HepG2 (cell line): ENCODE measurements around the gene UNC5C. TPM values are rescaled to one million over a fixed set of nuclear protein-coding genes. Genes with fewer than 3 reads are reported as not detected.

Experiments used
- ATAC-seq: fragments of 200-7000 bp; cut with Tn5 transposase; 3 replicates; pipeline ENCODE4 v1.9.1; 2020; ENCODE audit warnings: mild to moderate bottlenecking, moderate library complexity
- BruUV-seq: library from RNA; stranded (reverse); fragments of 400-500 nt; replicated peaks from 2 replicates; lab custom pipeline; 2021; lab: Mats Ljungman, UMichigan
- CTCF ChIA-PET: fragments of 300-600 bp; formaldehyde crosslinking; extraction: SDS; loops from one replicate; lab custom pipeline; 2021; ENCODE audit warnings: low total read pairs, inconsistent platforms, low intra/inter-chr PET ratio; lab: Yijun Ruan, JAX
- POLR2A ChIA-PET: fragments of 350-600 bp; sonication (Branson Sonifier 250); formaldehyde crosslinking; loops from one replicate; lab custom pipeline; 2020; ENCODE audit warnings: antibody characterized with exemption, inconsistent platforms; lab: Yijun Ruan, JAX
- DNase-seq: peaks from one replicate; pipeline ENCODE4 v3.0.0-alpha.2; 2015; ENCODE audit warnings: low spot score
- FAIRE-seq: peaks from 3 replicates; lab custom pipeline; 2011; peaks lifted over from hg19 to GRCh38; lab: Jason Lieb, UNC
- H2AFZ ChIP-seq: one replicate; pipeline ENCODE4 v1.6.1; 2011; ENCODE audit warnings: low read length, inconsistent platforms
- H3K27ac ChIP-seq: fragments of 300-600 bp; 3 replicates; pipeline ENCODE4 v1.8.0; 2011; ENCODE audit warnings: mixed run types, mild to moderate bottlenecking, mixed read lengths, low read length, inconsistent platforms; ENCODE audit not compliant: insufficient read depth; ENCODE audit errors: extremely low read length
- H3K27me3 ChIP-seq, 2 experiments: fragments of 200-600 bp in 1 of 2; 2 replicates in 1 of 2; 3 replicates in 1 of 2; pipeline versions ENCODE4 v1.6.0 to v1.8.0; 2011; ENCODE audit warnings: low read length in 2 of 2, mild to moderate bottlenecking in 2 of 2, moderate library complexity in 2 of 2, inconsistent platforms in 1 of 2; ENCODE audit not compliant: insufficient read depth in 2 of 2, control insufficient read depth in 1 of 2
- H3K36me3 ChIP-seq, 2 experiments: fragments of 200-600 bp in 1 of 2; replicated peaks in 1 of 2; 2 replicates in 1 of 2; 3 replicates in 1 of 2; pipeline versions ENCODE4 v1.5.1 to v1.8.0; 2011; ENCODE audit warnings: low read length in 2 of 2, inconsistent platforms in 1 of 2; ENCODE audit not compliant: insufficient read depth in 2 of 2, control insufficient read depth in 1 of 2
- H3K4me1 ChIP-seq: 2 replicates; pipeline ENCODE4 v1.5.1; 2012; ENCODE audit warnings: low read length, inconsistent platforms; ENCODE audit not compliant: insufficient read depth
- H3K4me2 ChIP-seq: 2 replicates; pipeline ENCODE4 v1.6.0; 2011; ENCODE audit warnings: low read depth, low read length, inconsistent platforms
- H3K4me3 ChIP-seq, 3 experiments: fragments of 200-600 bp in 1 of 3; sonication (generic), shearing (Covaris generic) in 1 of 3; replicated peaks in 1 of 3; 2 replicates each; pipeline ENCODE4 v1.5.1; 2011 to 2016; ENCODE audit warnings: low read length in 3 of 3, inconsistent platforms in 2 of 3, low read depth in 2 of 3, mild to moderate bottlenecking in 2 of 3, control low read depth in 1 of 3, mixed read lengths in 1 of 3; ENCODE audit not compliant: insufficient read depth in 1 of 3
- H3K79me2 ChIP-seq: one replicate; pipeline ENCODE4 v1.6.1; 2011; ENCODE audit warnings: low read length, inconsistent platforms; ENCODE audit not compliant: insufficient read depth
- H3K9ac ChIP-seq: 2 replicates; pipeline ENCODE4 v1.6.0; 2011; ENCODE audit warnings: mild to moderate bottlenecking, low read depth, low read length, inconsistent platforms; ENCODE audit not compliant: insufficient read depth
- H3K9me3 ChIP-seq: 2 replicates; pipeline ENCODE4 v1.5.1; 2012; ENCODE audit warnings: mild to moderate bottlenecking, low read length
- H4K20me1 ChIP-seq: 2 replicates; pipeline ENCODE4 v1.6.0; 2011; ENCODE audit warnings: inconsistent platforms, mild to moderate bottlenecking, low read length, moderate library complexity; ENCODE audit not compliant: insufficient read depth
- CERS6 ChIP-seq: sonication (generic); formaldehyde crosslinking; IDR thresholded peaks from 2 replicates; pipeline ENCODE4 v1.5.0; 2020; ENCODE audit warnings: missing genetic modification reagents
- DR1 ChIP-seq: sonication (generic); formaldehyde crosslinking; IDR thresholded peaks from 2 replicates; pipeline ENCODE4 v1.8.0; 2021; ENCODE audit warnings: mild to moderate bottlenecking, missing genetic modification reagents, inconsistent platforms
- HDAC1 ChIP-seq: sonication (generic); formaldehyde crosslinking; IDR thresholded peaks from 2 replicates; pipeline ENCODE4 v1.5.1; 2020; ENCODE audit warnings: mild to moderate bottlenecking, missing genetic modification reagents
- RARA ChIP-seq: IDR thresholded peaks from 2 replicates; pipeline ENCODE4 v1.6.1; 2016; ENCODE audit warnings: missing genetic modification reagents, missing compliant biosample characterization
- WGBS: methylation state at CpG from one replicate; pipeline ENCODE4 v1.1.6; 2017; ENCODE audit warnings: low lambda C conversion rate; 5-methylcytosine and 5-hydroxymethylcytosine counted together
- in situ Hi-C: cut with HindIII; loops from 2 replicates; pipeline ENCODE4 v1.10.0; 2017; ENCODE audit warnings: low pct_unique_long_range_greater_than_20kb; ENCODE audit not compliant: extremely low pct_ligation_motif_present
- intact Hi-C: fragments of 100-400 bp; cut with micrococcal nuclease; formaldehyde crosslinking; loops from one replicate; pipeline ENCODE4 v1.10.0; 2022; ENCODE audit not compliant: unreplicated experiment
- polyA plus RNA-seq, 8 experiments: library from polyadenylated mRNA; depleted of rRNA in 3 of 8; stranded (reverse) in 7 of 8; unstranded in 1 of 8; fragments of >200 nt; fragmentation: Illumina TruSeq in 4 of 8; extraction: Trizol in 4 of 8; gene quantifications; 2 replicates each; pipeline versions ENCODE4 v1.2.1 to v1.2.3, GENCODE V29; 2011 to 2016; ENCODE audit warnings: low read depth in 4 of 8, missing spikeins in 1 of 8, mixed read lengths in 1 of 8; ENCODE audit not compliant: insufficient read depth in 1 of 8
- total RNA-seq, 5 experiments: library from RNA; depleted of rRNA; stranded (reverse); fragments of >200 nt; fragmentation: Illumina TruSeq; extraction: Trizol; gene quantifications; 2 replicates each; pipeline ENCODE4 v1.2.3, GENCODE V29; 2016; ENCODE audit warnings: low read depth in 1 of 5
- TF ChIP-seq, protein P1 (sequence below): sonication (generic); formaldehyde crosslinking; IDR thresholded peaks from 2 replicates; pipeline ENCODE4 v1.9.0; 2021; ENCODE audit warnings: missing genetic modification reagents, borderline replicate concordance

UNC5C gene
- total and polyA plus RNA-seq, 2 of the 13 experiments (the other 11 are each of a cell fraction or from before 2014, with no cell fraction given), result not detected

- Histone ChIP-seq H3K9me3 (no peaks in the 10 kb centered on the region), H3K9ac (no peak overlapping the region), H3K27me3 (no peaks in the 10 kb centered on the region), H3K4me3 (no peak overlapping the region), H3K79me2 (no peaks in the 10 kb centered on the region), H3K4me1 (no peaks in the 10 kb centered on the region), H3K36me3 (no peaks in the 10 kb centered on the region), H3K4me2 (no peak overlapping the region), H3K27ac (no peak overlapping the region), H4K20me1 (no peaks in the 10 kb centered on the region), H2AFZ (no peak overlapping the region)
- intact Hi-C loops, result no loop called here
- POLR2A ChIA-PET, result no interaction called here
- 0 out of 2 replicates have a peak, but pooled peaks have one; percentile 29 for TF ChIP-seq RARA (CRISPR knock-in tag)
- TF ChIP-seq, protein P1, sequence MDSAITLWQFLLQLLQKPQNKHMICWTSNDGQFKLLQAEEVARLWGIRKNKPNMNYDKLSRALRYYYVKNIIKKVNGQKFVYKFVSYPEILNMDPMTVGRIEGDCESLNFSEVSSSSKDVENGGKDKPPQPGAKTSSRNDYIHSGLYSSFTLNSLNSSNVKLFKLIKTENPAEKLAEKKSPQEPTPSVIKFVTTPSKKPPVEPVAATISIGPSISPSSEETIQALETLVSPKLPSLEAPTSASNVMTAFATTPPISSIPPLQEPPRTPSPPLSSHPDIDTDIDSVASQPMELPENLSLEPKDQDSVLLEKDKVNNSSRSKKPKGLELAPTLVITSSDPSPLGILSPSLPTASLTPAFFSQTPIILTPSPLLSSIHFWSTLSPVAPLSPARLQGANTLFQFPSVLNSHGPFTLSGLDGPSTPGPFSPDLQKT (CRISPR knock-in tag), result no peak
- no peak for DNase-seq
- CTCF ChIA-PET, result no interaction called here
- in situ Hi-C loops, result no loop called here
- no peak for FAIRE-seq
- no peak for ATAC-seq
- no TSS peak for BruUV-seq
- WGBS, result 6% methylated on average over 1 of the region's 1 CpG
Observed at GRCh38 chr4:95289028-95289634, 259.6 kb downstream of the UNC5C start.

DNA sequence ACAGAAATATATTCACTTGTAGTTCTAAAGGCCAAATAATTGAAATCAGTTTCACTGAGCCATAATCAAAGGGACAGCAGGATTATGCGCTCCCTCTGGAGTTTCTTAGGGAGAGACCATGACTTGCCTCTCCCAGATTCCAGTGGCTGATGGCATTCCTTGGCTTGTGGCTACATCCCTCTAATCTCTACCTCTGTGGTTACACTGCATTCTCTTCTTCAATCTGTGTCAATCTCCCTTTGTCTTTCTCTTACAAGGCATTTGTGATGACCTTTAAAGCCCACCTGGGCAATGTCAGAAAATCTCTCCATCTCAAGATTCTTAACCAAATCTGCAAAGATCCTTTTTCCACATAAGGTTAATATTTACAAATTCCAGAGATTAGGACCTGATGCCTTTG is 260.2 kb downstream of the UNC5C start:
- Histone ChIP-seq H3K4me1 (no peaks in the 10 kb centered on the region), H3K27me3 (no peaks in the 10 kb centered on the region), H3K79me2 (no peaks in the 10 kb centered on the region), H3K4me3 (no peak overlapping the region), H2AFZ (no peak overlapping the region), H4K20me1 (no peaks in the 10 kb centered on the region), H3K9me3 (no peaks in the 10 kb centered on the region), H3K9ac (no peak overlapping the region), H3K36me3 (no peaks in the 10 kb centered on the region), H3K4me2 (no peak overlapping the region), H3K27ac (no peak overlapping the region)
- no TSS peak for BruUV-seq
- no peak for TF ChIP-seq HDAC1 (CRISPR knock-in tag)
- no peak for TF ChIP-seq CERS6 (CRISPR knock-in tag)
- no peak for TF ChIP-seq DR1 (CRISPR knock-in tag)
- in situ Hi-C loops (no loop called here), intact Hi-C loops (no loop called here)
- no peak for ATAC-seq
- DNase-seq, result no peak
- FAIRE-seq, result no peak
- ChIA-PET POLR2A (no interaction called here), CTCF (no interaction called here)
- WGBS, result 90% methylated on average over 1 of the region's 1 CpG
